Type B pancreatic cell (in vitro differentiated cells): ENCODE results near the gene CHTF18. TPM values are rescaled to one million over a fixed set of nuclear protein-coding genes. Genes with fewer than 3 reads are reported as not detected.

ENCODE experiments used
- DNase-seq: peaks from one replicate; pipeline ENCODE4 v3.0.0; 2021; ENCODE audit warnings: mixed read lengths; ENCODE audit not compliant: unreplicated experiment; ENCODE audit errors: extremely low spot score
- H3K27ac Mint-ChIP-seq: 2 replicates; pipeline ENCODE4 v1.8.0; 2021; ENCODE audit warnings: mild to moderate bottlenecking, mixed read lengths
- H3K27me3 Mint-ChIP-seq: 2 replicates; pipeline ENCODE4 v1.8.0; 2021; ENCODE audit warnings: mixed read lengths
- H3K36me3 Mint-ChIP-seq: 2 replicates; pipeline ENCODE4 v1.8.0; 2021; ENCODE audit warnings: mixed read lengths
- H3K4me1 Mint-ChIP-seq: one replicate; pipeline ENCODE4 v1.8.0; 2021; ENCODE audit warnings: mixed read lengths; ENCODE audit not compliant: unreplicated experiment
- H3K4me3 Mint-ChIP-seq: 2 replicates; pipeline ENCODE4 v1.8.0; 2021; ENCODE audit warnings: mild to moderate bottlenecking, mixed read lengths
- H3K9me3 Mint-ChIP-seq: 2 replicates; pipeline ENCODE4 v1.8.0; 2021; ENCODE audit warnings: mixed read lengths
- total RNA-seq: library from RNA; stranded (reverse); gene quantifications from 2 replicates; pipeline ENCODE4 v1.2.1, GENCODE V29; 2021; ENCODE audit warnings: low replicate concordance
- TF ChIP-seq, protein P1 (sequence below): fragments of 200-600 bp; sonication (generic); conservative IDR thresholded peaks from 2 replicates; pipeline ENCODE4 v1.5.0; 2021; ENCODE audit warnings: antibody characterized with exemption, mild to moderate bottlenecking

Gene CHTF18
- total RNA-seq, 1 donor from 2014 or later: 105 TPM

- Mint-ChIP-seq H3K4me1 (peaks cover 3% of the 10 kb centered on the region), H3K27me3 (peaks cover 51% of the 10 kb centered on the region), H3K36me3 (no peaks in the 10 kb centered on the region), H3K9me3 (no peaks in the 10 kb centered on the region), H3K4me3 (no peak overlapping the region), H3K27ac (no peak overlapping the region)
- TF ChIP-seq, protein P1, sequence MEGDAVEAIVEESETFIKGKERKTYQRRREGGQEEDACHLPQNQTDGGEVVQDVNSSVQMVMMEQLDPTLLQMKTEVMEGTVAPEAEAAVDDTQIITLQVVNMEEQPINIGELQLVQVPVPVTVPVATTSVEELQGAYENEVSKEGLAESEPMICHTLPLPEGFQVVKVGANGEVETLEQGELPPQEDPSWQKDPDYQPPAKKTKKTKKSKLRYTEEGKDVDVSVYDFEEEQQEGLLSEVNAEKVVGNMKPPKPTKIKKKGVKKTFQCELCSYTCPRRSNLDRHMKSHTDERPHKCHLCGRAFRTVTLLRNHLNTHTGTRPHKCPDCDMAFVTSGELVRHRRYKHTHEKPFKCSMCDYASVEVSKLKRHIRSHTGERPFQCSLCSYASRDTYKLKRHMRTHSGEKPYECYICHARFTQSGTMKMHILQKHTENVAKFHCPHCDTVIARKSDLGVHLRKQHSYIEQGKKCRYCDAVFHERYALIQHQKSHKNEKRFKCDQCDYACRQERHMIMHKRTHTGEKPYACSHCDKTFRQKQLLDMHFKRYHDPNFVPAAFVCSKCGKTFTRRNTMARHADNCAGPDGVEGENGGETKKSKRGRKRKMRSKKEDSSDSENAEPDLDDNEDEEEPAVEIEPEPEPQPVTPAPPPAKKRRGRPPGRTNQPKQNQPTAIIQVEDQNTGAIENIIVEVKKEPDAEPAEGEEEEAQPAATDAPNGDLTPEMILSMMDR: no peak
- no peak for DNase-seq
Observed at GRCh38 chr16:802914-803753, 14.7 kb downstream of the CHTF18 start.

- H3K27me3 Mint-ChIP-seq: peaks cover 51% of the 10 kb centered on the region
- DNase-seq: no peak
- TF ChIP-seq, protein P1: no peak
- H3K4me3 Mint-ChIP-seq: no peak overlapping the region
- peaks cover 3% of the 10 kb centered on the region for H3K36me3 Mint-ChIP-seq
- H3K27ac Mint-ChIP-seq: no peak overlapping the region
- no peaks in the 10 kb centered on the region for H3K9me3 Mint-ChIP-seq
- H3K4me1 Mint-ChIP-seq: peaks cover 3% of the 10 kb centered on the region
Observed at GRCh38 chr16:803754-804080, 15.3 kb downstream of the CHTF18 start.

DNA sequence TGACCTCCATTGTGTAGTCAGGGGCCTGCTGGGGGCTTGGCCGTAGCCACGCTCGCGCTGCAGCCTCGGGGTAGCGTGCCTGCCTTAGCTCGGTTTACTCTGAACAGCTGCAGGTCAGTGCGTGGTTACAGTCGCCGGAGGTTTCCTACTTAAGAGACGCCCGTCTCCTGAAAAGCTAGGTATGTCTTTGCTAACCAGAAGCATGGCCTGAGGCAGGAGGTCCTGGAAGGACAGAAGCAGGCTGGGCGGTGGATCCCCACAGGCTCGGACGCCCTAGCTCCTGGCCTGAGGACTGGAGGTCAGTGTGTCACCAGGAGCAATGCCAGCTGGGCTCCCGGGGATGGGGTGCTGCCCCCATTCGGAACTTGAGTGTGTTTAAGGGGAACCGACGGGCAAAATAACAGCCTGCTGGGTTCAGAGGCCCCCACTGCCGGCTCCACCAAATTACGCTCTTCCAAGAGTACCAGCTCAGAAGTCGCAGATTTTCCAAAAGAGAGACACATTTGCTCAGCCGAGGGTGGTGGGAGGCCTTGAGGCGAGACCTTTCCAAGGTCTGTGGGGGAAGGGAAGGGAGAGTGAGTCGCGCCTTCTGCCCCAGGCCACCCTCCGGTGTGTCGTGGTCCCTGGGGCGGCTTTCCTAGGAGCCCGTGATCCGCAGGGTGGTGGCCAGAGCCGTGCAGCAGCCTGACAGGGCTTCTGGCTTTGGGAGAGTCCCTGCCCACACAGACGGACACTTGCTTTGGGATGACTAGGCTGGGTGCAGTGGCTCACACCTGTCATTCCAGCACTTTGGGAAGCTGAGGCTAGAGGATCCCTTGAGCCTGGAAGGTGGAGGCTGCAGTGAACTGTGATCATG, 16.0 kb downstream of the CHTF18 start:
- Mint-ChIP-seq H3K4me3 (peak overlapping the region; percentile 31), H3K36me3 (peaks cover 3% of the 10 kb centered on the region), H3K4me1 (peaks cover 3% of the 10 kb centered on the region), H3K27me3 (peaks cover 47% of the 10 kb centered on the region), H3K9me3 (no peaks in the 10 kb centered on the region), H3K27ac (peak overlapping the region; percentile 62)
- no peak for DNase-seq
- TF ChIP-seq, protein P1: no peak

DNA sequence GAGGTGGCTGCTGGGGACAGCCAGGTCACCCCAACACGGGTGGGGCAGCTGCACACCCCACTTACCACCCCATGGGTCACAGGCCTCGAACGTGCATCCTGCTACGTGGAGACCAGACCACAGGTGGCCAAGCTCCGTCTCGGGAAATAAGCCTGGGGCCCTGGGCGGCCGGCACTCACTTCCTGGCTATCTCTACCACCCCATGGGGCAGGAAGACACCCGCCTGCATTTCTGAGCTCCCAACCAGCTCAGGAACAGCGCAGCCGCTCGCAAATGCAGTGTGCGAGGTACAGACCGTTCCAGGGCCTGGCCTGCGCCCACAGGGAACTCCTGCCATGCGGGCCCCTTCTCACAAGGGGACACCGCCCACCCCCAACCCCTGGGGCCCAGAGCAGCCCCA, 17.1 kb downstream of the CHTF18 start:
- H3K27ac Mint-ChIP-seq: no peak overlapping the region
- H3K36me3 Mint-ChIP-seq: peaks cover 3% of the 10 kb centered on the region
- no peak for DNase-seq
- H3K4me1 Mint-ChIP-seq: peaks cover 3% of the 10 kb centered on the region
- no peak overlapping the region for H3K4me3 Mint-ChIP-seq
- H3K27me3 Mint-ChIP-seq: peaks cover 54% of the 10 kb centered on the region
- TF ChIP-seq, protein P1: no peak
- no peaks in the 10 kb centered on the region for H3K9me3 Mint-ChIP-seq

- Mint-ChIP-seq H3K27me3 (peaks cover 51% of the 10 kb centered on the region), H3K4me1 (peaks cover 3% of the 10 kb centered on the region), H3K9me3 (no peaks in the 10 kb centered on the region), H3K4me3 (peak overlapping the region; percentile 98), H3K36me3 (peaks cover 3% of the 10 kb centered on the region), H3K27ac (peak overlapping the region; percentile 85)
- TF ChIP-seq, protein P1: no peak
- peak; percentile 87 for DNase-seq
Observed at GRCh38 chr16:807347-808084, 19.1 kb downstream of the CHTF18 start.
